ENCODE data around the gene LRRTM4. TPM values are rescaled to one million over a fixed set of nuclear protein-coding genes. Genes with fewer than 3 reads are reported as not detected.

Gene LRRTM4
- total RNA-seq, 1 experiment from 2014 or later: 0.12 TPM

GRCh38 chr2:77322431-77322830 lies 199.7 kb downstream of the LRRTM4 start:
- DNase-seq (ENCODE audit: low read depth): no peak

DNA sequence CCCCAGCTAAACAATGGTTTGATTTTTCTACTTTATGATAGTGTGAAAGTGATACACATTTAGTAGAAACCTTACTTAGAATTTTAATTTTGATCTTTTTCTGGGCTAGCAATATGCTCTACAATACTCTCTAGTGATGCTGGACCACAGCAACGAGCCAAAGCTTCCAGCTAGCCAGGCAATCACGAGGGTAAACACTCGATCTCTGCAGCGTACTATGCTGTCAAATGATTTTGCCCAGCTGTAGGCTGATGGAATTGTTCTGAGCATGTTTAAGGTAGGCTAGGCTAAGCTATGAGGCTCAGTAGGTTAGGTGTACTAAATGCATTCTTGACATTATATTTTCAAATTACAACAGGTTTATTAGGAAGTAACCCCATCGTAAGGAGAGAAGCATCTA lies 207.5 kb downstream of the LRRTM4 start:
- DNase-seq (ENCODE audit: low read depth): no peak

DNA sequence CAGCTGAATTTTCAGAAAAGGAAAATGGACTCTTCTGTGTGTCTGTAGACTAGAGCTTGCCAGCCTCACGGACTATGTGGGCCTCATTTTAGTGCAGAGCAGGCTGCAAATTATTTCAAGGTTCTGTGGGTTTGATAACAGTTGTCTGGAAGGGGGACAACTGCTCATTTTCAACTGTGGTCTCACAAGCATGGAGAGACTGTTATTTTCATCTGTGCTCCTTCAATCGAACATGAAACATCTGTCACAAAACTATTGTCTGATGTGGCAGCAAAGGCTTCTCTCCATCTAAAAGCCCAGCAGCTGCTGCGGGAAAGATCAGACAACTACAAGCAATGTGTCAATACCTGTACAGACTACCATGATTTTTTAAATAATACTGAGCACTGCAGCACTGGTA lies 211.8 kb downstream of the LRRTM4 start:
- no peak for DNase-seq (ENCODE audit: low read depth)

DNA sequence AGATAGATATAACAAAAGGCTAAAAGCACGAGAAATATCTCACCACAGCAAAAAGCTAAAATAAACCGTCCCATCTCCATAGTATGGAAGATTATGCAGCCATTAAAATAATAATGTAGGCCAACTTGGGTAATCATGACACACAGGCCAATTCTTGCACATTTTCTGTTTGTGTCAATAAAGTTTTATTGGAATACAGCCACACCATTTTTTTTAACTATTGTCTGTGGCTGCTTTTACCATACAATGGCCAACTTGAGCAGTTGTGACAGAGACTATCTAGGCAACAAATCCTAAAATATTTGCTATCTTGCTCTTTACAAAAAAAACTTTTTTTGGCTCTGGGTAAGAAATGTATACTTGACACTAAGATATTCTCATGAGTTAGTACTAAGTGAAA lies 212.5 kb downstream of the LRRTM4 start:
- DNase-seq (ENCODE audit: low read depth): no peak

- DNase-seq (ENCODE audit: low read depth): no peak
Measured at GRCh38 chr2:77301441-77301840, 220.7 kb downstream of the LRRTM4 start.

- DNase-seq (ENCODE audit: low read depth): no peak
Measured at GRCh38 chr2:77296791-77297190, 225.4 kb downstream of the LRRTM4 start.

DNA sequence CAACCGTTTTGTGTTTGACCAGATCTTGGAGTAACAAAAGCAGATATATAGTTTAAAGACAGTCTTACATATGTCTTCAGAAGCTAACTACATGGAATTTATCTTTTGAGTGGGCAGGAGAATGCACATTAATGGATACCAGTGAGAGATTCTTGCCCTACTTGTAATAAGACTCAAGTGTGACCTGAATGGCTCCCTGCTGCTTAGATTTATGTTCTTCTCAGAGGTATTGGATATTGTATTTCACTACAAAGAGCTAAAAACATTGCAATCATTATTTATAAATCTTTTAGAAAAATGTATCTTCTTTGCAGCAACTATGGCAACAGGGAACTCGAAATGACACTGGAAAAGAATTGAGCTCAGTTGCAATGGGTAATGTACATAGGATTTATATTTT lies 227.7 kb downstream of the LRRTM4 start:
- DNase-seq (ENCODE audit: low read depth): no peak

- no peak for DNase-seq (ENCODE audit: low read depth)
Measured at GRCh38 chr2:77284353-77284752, 237.8 kb downstream of the LRRTM4 start.

GRCh38 chr2:77271262-77271661 lies 250.9 kb downstream of the LRRTM4 start:
- DNase-seq (ENCODE audit: low read depth): no peak

DNA sequence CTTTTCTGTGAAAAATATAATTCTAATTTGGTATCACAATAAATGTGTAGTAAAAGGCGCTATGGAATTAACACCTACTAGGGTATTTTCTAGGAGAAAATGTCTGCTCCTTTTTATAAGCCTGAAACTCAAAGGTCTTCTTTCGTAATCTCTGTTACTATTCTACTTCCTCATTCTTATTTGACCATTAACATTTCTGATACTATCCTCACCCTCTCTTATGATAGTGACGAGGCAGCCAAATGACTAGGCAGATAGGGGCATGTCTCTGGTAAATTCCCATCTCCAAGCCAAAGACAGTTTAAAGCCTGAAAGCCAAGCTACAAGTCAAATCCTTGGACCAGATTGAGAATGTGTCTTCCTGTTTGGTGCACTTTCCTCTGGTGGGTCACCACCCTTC lies 251.7 kb downstream of the LRRTM4 start:
- DNase-seq (ENCODE audit: low read depth): no peak

DNA sequence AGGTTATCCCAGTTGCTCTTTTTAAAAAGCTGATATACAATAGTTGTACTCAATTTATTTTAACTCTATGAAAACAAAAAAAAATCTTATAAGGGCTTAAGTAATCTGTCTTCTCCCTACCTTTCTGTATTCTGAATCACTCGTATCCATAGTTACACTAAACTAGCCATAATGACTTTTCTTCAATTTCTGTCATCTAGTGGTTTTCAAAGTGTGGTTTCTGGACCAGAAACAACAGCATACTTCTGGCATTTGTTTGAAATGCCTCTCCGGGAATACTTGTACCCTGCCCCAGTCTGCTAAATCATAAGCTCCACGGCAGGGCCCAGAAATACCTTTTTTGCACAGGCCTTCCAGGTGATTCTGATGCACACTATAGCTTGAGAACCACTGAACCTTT lies 253.6 kb downstream of the LRRTM4 start:
- no peak for DNase-seq (ENCODE audit: low read depth)

DNA sequence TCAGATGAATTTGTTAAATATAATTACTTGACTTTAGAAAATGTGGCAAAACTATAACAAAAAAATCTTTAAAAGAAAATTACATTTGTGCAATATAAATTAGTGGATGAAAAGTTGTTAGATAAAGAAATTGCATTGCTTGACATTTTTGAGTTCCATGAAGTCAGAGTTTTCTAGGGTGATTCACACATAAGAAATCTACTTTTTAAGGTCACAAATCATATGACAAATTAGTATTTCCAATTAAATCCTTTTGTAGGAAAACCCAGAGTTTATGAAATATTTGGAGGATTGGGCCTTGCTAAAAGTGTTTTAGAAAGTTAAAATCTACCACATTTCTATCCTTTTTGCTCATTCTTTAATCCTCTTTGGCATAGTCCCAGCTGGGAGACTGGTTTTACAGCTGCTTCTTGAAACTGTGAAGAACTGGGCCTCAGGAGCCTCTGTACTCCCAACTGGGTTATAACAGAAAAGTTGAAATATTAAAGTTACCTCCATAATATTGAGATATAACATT lies 289.2 kb downstream of the LRRTM4 start:
- no peak for DNase-seq (ENCODE audit: low read depth)

GRCh38 chr2:77228391-77228790 lies 293.8 kb downstream of the LRRTM4 start:
- DNase-seq (ENCODE audit: low read depth): no peak

- DNase-seq (ENCODE audit: low read depth): no peak
Measured at GRCh38 chr2:77210725-77211124, 311.5 kb downstream of the LRRTM4 start.

GRCh38 chr2:77207331-77207730 lies 314.8 kb downstream of the LRRTM4 start:
- no peak for DNase-seq (ENCODE audit: low read depth)

DNA sequence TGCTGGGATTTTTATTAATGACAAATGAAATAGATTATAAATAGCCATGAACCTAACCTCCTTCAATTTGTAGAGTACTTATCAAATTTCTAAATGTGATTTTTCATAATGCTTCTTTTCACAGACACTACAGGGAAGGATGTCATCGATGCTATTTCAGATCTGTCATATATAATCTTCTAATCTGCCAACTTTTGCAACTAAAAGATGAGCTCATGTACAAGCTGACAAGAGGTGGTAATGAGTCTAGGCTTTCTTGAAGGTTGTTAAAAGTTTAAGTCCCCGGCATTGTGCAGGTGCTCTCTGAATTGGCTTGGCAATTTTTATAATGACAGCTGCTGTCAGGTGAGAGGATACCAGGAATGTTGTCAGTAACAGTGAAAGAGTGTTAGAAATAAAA lies 320.4 kb downstream of the LRRTM4 start:
- DNase-seq (ENCODE audit: low read depth): no peak

- DNase-seq (ENCODE audit: low read depth): no peak
Measured at GRCh38 chr2:77199411-77199810, 322.8 kb downstream of the LRRTM4 start.

- DNase-seq (ENCODE audit: low read depth): no peak
Measured at GRCh38 chr2:77193858-77194448, 328.2 kb downstream of the LRRTM4 start.

DNA sequence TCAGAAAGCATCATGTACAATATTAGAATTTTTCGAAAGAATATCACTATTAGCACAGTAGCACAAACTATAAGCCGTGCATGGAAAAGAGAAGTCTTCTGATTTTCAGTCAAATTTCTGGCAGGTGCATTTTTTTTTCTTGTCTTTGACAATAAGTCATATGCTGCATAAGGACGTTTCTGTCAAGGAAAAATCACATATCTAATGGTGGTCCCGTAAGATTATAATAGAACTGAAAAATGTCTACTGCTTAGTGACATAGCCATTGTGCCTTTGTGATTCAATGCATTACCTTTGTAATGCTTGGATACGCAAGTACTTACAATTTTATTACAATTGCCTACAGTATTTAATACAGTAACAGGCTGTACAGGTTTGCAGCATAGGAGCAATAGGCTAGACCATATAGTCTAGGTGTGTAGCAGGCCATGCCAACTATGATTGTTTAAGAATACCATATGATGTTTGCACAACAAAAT lies 329.3 kb downstream of the LRRTM4 start:
- no peak for DNase-seq (ENCODE audit: low read depth)

DNA sequence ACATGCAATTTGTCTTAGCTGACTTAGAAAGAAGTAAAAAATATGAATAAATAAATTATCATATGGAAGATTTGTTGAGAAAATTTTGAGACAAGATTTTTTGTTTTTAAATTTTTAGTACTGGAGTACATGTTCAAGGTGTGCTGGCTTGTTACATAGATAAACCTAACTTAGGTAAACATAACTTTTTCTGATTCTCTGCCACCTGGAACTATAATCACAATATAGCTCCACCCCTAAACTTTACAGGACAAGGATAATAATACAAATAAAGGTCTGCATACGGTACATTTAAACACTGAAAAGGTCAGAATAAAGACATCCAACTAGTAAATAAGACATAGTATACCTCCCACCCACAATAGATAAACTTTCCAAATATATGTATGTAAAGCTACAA lies 330.5 kb downstream of the LRRTM4 start:
- no peak for DNase-seq (ENCODE audit: low read depth)

GRCh38 chr2:77190721-77191346 lies 331.3 kb downstream of the LRRTM4 start:
- no peak for DNase-seq (ENCODE audit: low read depth)

DNA sequence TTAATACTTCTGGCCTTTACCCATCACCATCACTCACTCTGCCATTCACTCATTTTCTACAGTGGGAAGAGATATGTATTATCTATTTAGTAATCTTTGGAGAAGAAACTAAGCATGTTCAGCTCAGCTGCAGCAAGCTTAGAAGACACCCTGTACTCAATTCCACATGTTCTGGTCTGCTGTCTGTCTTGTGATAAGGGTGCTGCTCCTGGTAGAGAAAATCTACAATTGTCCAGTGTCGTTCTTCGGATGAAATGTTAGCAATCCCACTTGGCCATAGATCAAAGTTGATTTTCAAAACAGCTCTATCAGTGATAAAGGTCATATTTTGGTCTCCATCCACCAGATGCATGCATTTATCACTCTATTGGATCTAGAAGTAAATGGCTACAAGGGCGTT lies 337.1 kb downstream of the LRRTM4 start:
- DNase-seq (ENCODE audit: low read depth): no peak

DNA sequence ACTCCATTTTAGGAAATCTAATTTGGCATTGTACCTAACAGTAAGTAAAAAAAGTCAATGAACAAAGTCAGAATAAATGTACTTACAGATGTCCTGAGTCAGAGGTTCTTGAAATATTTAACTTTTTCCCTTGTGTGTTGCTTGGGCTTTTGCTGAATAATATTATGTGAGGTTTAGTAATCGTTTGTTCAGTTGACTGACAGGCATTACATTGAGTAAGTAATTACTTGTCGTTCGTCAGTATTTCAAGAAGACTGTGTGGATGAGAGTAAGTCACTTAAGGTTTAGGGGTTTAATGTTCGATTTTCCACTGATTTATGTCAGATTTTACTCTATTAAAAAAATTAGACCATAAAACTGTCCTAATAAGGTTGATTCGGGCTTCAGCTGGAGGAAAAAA lies 342.9 kb downstream of the LRRTM4 start:
- DNase-seq (ENCODE audit: low read depth): no peak
